Right hindlimb (tissue), 1 donor: ENCODE results near the gene RFC5.
"Not testable (repeated sequence)": the region's sequence is repeated elsewhere in the genome, so short reads cannot be mapped to it uniquely, and the experiment has no call there.

Experiments
- DNase-seq: peaks from one replicate; pipeline ENCODE4 v3.0.0-alpha.2; 2018

The RFC5 gene

DNA sequence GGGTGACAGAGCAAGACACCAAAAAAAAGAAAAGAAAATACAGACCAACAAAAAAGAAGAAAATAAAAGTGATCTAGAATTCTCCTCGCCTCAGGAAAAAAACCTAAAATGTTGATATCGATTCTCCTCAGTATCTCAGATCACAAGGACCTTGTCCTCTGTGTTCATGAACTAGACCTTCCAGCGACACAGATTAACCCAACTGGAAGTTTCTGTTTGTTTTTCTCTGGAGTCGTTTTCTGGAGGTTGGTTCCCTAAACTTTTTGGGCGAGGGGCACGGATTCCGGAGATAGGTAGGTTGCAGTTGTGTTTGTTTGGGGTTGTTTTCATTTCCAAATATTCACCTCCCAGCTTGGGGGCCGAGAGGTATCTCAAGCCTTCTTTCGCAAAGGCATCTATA, 559 bp upstream of the RFC5 start:
- no peak for DNase-seq

DNA sequence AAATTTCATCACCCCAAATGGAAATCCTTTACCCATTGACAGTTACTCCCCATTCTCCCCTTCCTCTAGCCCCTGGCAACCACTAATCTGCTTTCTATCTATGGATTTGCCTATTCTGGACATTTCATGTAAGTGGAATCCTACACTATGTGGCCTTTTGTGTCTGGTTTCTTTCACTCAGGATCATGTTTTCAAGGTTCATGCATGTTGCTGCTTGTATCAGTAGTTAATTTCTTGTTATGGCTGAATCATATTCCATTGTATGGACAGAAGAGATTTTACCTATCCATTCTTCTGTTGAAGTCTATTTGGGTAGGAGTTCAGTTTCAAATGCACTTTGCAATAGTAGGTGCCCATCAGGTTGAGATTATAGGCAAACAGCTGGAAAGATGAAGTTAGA, 1.4 kb downstream of the RFC5 start:
- no peak for DNase-seq

DNA sequence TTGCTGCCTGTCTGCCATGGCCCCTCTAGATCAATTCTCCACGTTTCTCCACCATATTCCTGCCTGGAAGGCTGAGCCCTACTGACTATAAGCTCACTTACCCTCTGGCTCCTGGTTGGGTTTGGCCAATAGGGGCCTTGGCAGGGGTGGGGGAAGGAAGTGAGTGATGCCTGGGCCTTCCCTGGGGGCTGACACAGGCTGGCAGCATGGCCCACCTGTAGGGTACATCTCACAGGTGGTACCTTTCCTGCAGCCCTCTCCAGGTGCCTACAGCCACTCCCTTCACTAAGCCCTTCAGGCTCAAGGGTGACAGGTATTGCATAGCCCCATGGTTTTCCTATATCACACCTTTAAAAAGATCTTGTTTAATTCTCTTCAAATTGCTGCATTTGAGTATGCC, 3.5 kb downstream of the RFC5 start:
- DNase-seq, result no peak

DNA sequence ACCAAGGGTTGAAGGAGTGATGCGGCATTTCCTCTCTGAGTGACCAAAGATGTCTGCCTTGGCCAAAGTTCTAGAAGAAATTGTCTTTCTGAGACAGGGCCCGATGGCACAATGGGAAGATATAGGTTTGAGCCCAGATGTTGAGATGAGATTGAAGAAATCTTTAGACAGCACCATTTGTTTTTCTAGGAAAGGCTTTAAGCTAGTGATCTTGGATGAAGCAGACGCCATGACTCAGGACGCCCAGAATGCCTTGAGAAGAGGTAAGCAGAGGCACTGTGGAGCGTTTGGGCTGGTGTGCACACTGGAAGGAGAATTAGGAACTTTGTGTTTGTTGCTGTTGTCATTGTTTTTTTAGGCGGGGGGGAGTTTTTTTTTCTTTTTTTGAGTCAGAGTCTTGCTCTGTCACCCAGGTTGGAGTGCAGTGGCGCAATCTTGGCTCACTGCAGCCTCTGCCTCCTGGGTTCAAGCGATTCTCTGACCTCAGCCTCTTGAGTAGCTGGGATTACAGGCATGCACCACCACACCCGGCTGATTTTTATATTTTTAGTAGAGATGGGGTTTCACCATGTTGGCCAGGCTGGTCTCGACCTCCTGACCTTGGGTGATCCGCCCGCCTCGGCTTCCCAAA, 5.7 kb downstream of the RFC5 start:
- DNase-seq, result not testable (repeated sequence)

DNA sequence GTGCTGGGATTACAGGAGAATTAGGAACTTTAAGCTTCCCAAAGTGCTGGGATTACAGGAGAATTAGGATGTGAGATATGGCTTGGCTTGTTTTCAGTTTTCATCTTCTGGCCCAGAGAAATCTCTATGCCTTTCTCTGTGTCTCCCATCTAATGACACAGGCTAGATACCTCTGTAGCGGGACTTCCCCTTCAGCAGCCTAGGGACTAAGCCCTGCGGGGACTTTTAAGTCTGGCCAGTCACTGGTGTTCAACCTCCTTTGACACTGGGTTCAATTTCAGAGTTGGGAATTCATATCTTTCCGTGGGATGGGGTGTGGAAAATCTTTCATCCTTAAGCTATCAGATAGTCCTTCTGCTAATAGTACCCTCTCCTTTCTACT, 6.2 kb downstream of the RFC5 start:
- no peak for DNase-seq

DNA sequence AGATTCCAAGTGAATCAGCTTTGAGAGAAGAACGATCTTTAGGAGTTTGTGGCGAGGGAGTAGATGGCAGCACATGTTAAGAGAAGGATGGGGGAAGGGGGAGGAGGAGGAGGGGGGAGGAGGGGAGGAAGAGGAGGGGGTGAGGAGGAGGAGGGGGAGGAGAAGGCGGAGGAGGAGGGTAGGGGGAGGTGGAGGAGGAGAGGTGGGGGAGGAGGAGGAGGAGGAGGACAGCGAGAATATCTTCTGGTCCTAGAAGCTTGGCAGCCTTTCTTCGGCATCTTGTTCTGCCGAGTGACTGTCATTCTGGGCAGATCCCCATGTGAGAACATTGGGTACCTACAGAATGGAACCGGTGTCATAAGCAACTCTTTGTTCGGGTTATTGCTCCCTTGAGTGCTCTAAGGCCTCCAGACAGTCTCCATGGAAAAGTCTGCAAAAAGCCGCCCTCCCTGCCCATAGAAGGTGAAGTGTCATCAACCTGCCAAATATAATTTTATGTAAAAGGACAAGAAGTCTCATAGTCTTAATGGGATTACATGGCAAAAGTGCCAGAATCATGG, 6.9 kb downstream of the RFC5 start:
- DNase-seq, result no peak

DNA sequence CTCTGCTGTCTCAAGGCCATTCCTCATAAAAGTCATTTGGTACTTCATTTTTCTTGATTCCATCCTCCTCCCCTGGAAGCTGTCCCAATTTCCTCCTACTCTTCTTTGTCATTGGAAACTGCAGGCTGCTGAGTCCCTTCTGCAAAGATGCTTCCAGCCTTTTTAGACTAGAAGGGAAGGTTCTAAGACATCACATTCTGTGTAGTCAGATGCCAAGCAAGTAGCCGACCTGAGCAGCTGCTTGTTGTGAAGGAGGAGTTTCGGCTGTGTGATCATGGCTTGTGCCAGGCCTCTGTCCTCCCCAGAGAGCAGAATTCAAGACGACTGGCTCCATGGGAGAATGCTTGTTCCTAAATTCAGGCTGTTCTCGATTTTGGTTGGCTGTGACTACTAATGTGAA, 8.7 kb downstream of the RFC5 start:
- no peak for DNase-seq

DNA sequence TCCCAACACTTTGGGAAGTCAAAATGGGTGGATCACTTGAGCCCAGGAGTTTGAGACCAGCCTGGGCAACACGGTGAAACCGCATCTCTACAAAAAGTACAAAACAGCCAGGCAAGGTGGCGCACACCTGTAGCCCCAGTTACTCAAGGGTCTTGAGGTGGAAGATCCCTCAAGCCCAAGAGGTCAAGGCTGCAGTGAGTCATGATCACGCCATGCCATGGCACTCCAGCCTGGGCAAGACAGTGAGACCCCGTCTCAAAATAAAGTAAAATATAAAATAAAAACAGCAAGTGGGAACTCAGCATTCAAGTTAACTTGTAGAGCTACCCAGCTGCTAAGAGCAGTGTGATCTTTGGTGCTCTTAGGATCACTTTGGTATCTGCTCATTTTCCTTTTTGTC, 12.7 kb downstream of the RFC5 start:
- DNase-seq, result no peak

DNA sequence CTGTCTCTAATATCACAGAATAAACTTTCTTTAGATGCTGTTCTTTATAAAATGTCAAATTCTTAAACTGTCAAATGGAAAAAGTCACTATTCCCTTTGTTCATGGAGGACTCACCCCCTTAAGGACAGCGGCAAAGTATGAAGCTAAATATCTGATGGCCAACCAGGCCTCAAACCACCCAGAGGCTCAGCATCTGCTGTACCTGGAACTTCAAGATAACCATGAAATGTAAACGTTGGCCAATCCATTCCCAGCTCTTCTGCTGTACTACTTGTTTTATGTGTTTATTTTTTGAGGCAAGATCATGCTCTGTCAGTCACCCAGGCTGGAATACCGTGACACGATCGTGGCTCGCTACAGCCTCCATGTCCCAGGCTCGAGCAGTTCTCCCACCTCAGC, 15.7 kb downstream of the RFC5 start:
- DNase-seq, result no peak

DNA sequence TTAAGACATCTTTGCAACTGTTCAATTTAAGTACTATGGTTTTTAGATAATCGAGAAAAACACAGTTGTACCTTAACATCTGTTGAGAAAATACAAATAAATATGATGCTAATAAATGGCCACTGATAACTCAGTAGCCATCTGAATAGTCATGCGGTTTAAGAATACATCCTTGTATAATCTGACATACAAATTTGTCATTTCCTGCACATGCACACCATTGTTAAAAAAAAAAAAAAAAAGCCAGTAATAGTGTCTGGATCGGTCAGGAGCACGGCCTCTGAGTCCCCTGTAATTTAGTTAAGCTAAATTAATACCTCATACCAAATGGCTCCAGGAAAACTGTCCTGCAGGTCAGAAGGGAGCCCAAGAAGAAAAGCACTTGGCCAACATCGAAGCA, 16.8 kb downstream of the RFC5 start:
- no peak for DNase-seq

DNA sequence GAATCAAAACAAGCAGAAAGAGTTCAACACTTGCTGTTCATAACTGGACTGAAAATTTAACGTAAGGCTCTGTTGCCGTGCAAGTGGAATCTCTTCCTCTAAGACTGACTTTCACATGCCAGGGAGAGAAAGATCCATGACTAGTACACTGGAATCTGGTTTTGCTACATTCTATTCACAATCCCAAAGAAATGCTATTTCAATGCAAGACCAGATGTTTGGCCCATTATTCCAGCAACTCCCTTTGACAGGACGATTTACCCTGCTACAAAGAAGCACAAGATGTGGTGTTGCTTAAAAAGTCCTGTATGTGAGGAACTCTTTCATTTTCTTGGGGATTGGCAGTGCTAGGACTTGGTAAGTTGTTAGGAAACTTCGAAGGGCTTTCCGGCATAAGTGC, 17.4 kb downstream of the RFC5 start:
- DNase-seq, result no peak

DNA sequence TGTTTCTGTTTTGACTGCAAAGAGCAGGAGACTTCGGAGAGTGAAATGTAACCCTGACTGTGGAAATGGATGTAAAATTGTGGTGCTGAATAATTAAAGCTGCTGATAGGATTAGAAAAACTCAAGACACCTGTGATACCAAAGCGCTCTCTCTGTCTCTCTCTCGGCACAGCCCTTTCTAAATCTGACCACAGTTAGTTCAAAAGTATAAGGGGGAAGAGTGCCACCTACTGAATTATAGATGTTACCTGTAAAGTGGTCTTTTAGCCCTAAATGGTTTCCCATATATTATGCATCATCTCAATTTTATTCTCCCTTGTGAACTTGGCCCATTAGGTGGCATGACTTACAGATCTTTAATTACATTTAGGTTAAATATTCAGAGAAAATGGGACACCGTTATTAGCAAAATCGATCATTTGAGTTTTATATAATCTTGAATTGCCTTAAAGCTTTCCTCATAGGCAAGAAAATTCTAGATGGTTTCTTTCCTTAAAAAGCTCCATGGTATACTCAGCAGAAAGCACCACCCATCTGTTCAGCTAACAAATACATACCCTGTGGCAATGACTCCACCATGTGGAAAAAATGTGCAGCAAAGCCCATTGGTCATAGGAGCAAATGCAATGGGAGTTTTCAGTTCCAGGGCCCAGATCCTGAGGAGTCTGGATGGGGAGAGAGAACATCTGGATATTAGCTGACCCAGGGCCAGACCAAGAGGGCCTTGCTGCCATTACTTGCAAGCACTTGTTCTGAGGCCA, 18.1 kb downstream of the RFC5 start:
- peak; percentile 34 for DNase-seq

DNA sequence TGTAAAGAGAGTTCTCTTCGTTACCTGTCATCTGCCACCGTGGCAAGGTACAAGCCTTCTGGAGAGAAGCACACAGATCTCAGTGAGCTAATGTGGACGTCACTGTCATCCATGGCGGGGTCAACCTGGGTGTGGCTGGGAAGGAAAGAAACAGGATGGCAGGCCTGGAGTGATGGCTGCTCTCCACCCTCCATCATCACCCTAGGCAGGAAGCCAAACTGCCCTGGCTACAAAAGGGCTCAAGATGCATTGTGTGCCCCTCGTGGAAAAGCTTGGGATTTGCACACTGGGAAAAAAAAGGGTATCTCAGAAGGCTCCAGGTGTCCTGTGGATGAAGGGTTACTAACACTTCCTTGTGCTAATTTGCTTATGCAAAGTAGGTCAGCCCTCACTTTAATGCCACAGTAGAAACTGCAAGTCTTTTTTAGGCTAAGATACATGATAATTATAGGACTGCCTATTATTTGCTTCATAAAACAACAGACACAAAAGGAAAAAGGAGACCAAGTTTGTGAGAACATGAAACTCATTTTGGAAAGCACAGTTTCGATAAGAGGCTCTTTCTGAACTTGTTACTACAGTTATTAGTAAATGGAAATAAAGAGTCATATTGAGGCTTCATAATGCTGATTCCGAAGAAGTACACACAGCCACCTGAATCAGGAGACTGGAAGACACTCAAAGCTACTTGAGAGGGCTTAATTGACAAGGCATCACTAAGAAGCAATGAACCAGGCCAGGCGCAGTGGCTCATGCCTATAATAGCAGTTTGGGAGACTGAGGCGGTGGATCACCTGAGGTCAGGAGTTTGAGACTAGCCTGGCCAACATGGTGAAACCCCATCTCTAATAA, 18.9 kb downstream of the RFC5 start:
- no peak for DNase-seq

DNA sequence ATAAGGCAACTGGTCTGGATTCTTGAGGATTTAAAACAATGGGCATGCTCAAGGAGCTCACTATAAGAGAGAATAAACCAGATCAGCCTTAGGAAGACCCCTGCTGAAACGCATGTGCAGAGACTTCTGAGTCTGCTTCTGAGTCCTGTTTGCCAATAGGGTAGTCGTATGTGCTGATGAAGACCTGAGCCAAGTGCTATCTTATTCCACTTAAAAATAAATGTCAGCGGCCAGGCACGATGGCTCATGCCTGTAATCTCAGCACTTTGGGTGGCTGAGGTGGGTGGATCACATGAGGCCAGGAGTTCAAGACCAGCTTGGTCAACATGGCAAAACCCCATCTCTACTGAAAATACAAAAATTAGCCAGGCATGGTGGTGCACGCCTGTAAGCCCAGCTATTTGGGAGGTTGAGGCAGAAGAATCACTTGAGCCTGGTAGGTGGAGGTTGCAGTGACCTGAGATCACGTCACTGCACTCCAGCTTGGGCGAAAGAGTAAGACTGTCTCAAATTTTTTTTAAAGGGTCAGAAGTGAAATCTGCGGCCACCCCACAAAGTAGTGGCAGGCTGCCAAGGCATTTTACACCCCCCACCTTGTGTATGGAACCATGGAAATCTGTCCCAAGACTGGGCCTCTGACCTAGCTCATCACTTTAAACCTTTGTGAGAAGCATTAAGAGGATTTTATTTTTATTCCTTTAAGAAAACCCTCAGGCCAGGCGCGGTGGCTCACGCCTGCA, 20.3 kb downstream of the RFC5 start:
- DNase-seq, result no peak

DNA sequence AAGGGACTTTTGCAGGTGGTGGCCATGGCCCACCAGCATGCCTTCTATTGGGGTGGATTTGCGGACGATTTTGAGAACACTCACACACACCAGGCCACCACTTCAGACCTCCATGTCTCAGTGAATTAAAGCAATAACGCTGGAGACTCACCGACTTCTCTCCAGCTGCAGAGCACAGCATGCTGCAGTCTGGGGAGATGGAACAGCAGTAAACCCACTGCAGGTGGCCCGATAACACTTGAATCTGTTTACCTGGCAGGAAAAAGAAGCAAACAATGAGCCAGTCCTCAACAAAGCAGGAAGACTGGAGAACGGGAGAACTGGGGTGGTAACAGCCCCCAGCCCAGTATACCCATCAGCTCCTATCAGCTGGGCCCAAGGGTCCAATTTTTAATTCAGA, 21.6 kb downstream of the RFC5 start:
- no peak for DNase-seq

DNA sequence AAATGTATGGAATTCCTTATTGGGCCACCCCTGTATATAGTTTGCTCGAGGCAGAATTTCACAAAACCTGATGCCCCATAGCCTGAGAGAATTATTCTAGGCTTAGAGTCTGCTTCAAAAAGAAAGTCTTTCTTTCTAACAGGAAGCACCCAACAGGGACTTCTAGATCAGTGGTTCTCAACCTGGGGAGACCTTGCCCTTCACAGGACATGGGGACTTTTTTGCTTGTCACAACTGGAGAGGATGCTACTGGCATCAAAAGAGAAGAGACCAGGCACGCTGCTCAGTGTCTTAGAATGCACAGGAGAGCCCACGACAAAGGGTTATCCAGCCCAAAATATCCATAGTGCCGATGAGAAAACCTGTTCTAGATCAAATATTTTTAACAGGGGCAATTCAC, 25.6 kb downstream of the RFC5 start:
- DNase-seq, result no peak

DNA sequence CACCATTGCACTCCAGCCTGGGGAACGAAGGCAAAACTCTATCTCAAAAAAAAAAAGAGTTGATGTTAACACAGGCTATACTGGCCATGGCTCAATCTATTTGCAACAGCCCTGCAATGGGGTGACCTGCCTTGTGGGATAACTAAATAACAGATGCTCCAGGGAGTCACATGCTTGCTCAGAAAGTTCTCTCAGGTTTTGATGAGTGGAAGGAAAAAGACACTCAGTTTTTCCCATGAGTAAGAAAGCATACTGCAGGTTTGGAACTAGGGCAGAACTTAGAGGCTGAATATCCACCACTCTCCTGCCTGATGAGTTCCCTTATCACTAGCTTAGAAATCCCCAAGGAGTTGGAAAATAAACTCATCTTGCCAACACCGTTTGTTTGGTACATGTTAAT, 27.6 kb downstream of the RFC5 start:
- DNase-seq, result no peak

DNA sequence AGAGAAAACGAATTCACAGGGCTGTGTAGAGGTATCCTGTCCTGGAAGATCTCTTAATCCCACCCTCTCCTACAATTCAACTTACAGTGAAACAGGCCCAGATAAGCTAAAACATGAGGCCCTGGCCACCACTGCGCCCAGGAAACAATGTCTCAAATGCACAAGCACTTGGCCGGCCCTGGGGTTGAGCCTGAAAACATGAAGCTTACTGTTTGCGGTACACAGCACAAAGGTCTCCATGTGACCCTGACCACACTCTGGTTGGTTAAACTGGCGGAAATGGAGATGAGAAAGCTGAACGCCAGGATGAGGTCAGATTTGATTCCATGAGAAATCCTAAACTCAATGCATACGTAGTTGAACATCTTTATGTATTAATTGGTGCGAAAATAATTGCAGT, 28.1 kb downstream of the RFC5 start:
- DNase-seq, result no peak

DNA sequence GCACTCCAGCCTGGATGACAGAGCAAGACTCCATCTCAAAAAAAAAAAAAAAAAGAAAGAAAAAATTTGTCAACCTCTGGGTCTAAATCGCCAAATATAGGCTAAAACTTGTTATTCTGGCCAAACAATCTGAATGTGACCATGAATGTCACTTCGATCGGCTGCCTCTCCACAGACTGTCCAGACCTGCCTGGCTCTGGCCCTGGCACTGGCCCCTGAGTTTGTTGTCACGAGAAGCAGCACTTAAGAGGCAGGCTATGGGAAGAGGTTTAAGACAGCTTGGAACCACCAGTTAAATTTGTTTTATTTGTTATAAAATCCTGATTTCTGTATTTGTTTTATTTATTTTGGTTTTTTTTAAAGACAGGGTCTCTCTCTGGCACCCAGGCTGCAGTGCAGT, 29.9 kb downstream of the RFC5 start:
- no peak for DNase-seq

DNA sequence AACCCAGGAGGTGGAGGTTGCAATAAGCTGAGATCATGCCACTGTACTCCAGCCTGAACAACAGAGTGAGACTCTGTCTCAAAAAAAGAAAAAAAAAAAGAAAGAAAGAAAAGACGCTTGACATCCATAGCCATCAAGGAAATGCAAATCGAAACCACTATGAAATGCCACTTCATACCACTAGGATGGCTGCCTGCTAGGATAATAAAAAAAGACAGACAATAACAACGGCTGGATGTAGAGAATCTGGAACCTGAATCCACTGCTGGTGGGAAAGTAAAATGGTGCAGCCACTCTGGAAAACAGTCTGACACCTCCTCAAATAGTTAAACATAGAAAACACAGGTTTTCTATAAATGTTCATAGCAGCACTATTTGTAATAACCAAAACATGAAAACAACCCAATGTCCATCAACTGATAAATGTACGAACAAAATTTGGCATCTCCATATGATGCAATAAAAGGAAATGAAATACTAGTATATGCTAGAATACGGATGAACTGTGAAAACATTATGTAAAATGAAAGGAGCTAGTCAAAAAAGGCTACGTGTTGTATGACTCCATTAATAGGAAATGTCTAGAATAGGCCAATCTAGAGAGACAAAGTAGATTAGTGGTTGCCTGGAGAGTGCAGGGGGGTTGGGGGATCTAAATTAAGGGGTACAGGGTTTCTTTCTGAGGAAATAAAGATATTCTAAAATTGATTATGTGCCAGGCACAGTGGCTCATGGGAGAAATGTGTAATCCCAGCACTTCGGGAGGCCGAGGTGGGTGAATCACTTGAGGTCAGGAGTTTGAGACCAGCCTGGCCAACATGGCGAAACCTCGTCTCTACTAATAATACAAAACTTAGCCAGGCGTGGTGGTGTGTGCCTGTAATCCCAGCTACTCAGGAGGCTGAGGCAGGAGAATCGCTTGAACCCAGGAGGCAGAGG, 34.7 kb downstream of the RFC5 start:
- no peak for DNase-seq

DNA sequence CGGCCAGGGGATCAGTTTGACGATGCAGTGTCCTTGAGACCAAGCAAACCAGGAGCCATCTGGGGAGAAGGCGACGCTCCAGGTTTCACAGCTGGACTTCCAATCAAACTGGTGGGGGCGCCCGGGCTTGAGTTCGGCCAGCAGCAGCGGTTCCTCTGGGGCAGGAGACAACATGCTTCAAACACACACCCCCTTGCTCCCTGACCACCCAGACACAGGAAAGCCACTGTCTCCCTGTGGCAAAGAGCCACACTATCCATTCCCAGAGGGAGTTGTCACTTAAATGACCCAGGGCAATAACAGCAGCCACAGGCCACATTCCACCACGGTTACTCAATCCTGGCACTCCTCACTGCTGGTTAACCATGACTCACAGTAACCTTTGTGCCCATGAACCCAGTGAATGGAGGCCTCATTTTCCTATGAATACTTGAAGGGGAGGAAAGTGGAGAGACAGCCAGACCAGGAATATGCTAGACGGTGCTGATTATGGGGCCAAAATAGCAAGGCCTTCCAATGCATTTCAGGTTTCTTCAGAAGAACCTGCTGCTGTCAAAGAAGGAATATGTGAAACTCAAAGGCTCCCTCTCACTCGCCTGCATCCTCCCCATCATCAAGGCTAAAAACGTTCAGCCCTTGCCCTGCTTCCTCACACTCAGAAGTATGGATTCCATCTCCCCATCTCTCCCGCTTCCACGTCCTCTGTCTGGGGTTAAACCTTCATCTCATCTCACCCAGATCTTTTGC, 36.0 kb downstream of the RFC5 start:
- peak; percentile 72 for DNase-seq
